HepG2 (cell line): ENCODE measurements around the gene ZKSCAN8. TPM values are rescaled to one million over a fixed set of nuclear protein-coding genes. Genes with fewer than 3 reads are reported as not detected.
A peak's percentile ranks its signal among the peaks of the same experiment; 100 is the strongest.

Source experiments
- DR1 ChIP-seq: sonication (generic); formaldehyde crosslinking; IDR thresholded peaks from 2 replicates; pipeline ENCODE4 v1.8.0; 2021; ENCODE audit warnings: mild to moderate bottlenecking, missing genetic modification reagents, inconsistent platforms
- IKZF5 ChIP-seq: IDR thresholded peaks from 2 replicates; pipeline ENCODE4 v1.6.1; 2018; ENCODE audit warnings: missing genetic modification reagents, mild to moderate bottlenecking, missing compliant biosample characterization
- LBX2 ChIP-seq: sonication (generic); formaldehyde crosslinking; IDR thresholded peaks from 2 replicates; pipeline ENCODE4 v1.5.0; 2020; ENCODE audit warnings: missing genetic modification reagents, mild to moderate bottlenecking, borderline replicate concordance
- MAF1 ChIP-seq: sonication (generic); formaldehyde crosslinking; IDR thresholded peaks from 2 replicates; pipeline ENCODE4 v1.5.0; 2020; ENCODE audit warnings: missing genetic modification reagents, borderline replicate concordance
- PRPF4 ChIP-seq: fragments of 200-400 bp; formaldehyde crosslinking; IDR thresholded peaks from 2 replicates; pipeline ENCODE4 v1.6.1; 2016; ENCODE audit warnings: low read length, low read depth; ENCODE audit not compliant: poor library complexity, severe bottlenecking
- ZBTB40 ChIP-seq, 2 experiments: fragments of 450-650 bp in 1 of 2; sonication (generic) in 1 of 2; formaldehyde crosslinking in 1 of 2; IDR thresholded peaks; 2 replicates each; pipeline versions ENCODE4 v1.6.1 to v1.8.0; 2016 to 2022; ENCODE audit warnings: antibody characterized with exemption in 1 of 2, mild to moderate bottlenecking in 1 of 2, missing genetic modification reagents in 1 of 2
- ZNF124 ChIP-seq: sonication (generic); formaldehyde crosslinking; IDR thresholded peaks from 2 replicates; pipeline ENCODE4 v1.4.0; 2020; ENCODE audit warnings: missing genetic modification reagents
- ZNF432 ChIP-seq: sonication (generic); formaldehyde crosslinking; IDR thresholded peaks from 2 replicates; pipeline ENCODE4 v1.5.0; 2020; ENCODE audit warnings: missing genetic modification reagents, mild to moderate bottlenecking, borderline replicate concordance
- ZNF775 ChIP-seq: sonication (generic); formaldehyde crosslinking; IDR thresholded peaks from 2 replicates; pipeline ENCODE4 v1.4.0; 2020; ENCODE audit warnings: missing genetic modification reagents, mild to moderate bottlenecking, moderate library complexity, borderline replicate concordance
- polyA plus RNA-seq, 8 experiments: library from polyadenylated mRNA; depleted of rRNA in 3 of 8; stranded (reverse) in 7 of 8; unstranded in 1 of 8; fragments of >200 nt; fragmentation: Illumina TruSeq in 4 of 8; extraction: Trizol in 4 of 8; gene quantifications; 2 replicates each; pipeline versions ENCODE4 v1.2.1 to v1.2.3, GENCODE V29; 2011 to 2016; ENCODE audit warnings: low read depth in 4 of 8, missing spikeins in 1 of 8, mixed read lengths in 1 of 8; ENCODE audit not compliant: insufficient read depth in 1 of 8
- total RNA-seq, 5 experiments: library from RNA; depleted of rRNA; stranded (reverse); fragments of >200 nt; fragmentation: Illumina TruSeq; extraction: Trizol; gene quantifications; 2 replicates each; pipeline ENCODE4 v1.2.3, GENCODE V29; 2016; ENCODE audit warnings: low read depth in 1 of 5
- TF ChIP-seq, protein P1 (sequence below): fragments of 450-650 bp; IDR thresholded peaks from 2 replicates; pipeline ENCODE4 v1.6.1; 2016

The ZKSCAN8 gene
- total and polyA plus RNA-seq, 2 of the 13 experiments (the other 11 are each of a cell fraction or from before 2014, with no cell fraction given), result 12.4 to 20.9 TPM

- TF ChIP-seq IKZF5 (CRISPR knock-in tag), result peak; percentile 43; the same call in 1 of the 2 replicates
- TF ChIP-seq MAF1 (CRISPR knock-in tag), result peak; percentile 95
- TF ChIP-seq, protein P1, sequence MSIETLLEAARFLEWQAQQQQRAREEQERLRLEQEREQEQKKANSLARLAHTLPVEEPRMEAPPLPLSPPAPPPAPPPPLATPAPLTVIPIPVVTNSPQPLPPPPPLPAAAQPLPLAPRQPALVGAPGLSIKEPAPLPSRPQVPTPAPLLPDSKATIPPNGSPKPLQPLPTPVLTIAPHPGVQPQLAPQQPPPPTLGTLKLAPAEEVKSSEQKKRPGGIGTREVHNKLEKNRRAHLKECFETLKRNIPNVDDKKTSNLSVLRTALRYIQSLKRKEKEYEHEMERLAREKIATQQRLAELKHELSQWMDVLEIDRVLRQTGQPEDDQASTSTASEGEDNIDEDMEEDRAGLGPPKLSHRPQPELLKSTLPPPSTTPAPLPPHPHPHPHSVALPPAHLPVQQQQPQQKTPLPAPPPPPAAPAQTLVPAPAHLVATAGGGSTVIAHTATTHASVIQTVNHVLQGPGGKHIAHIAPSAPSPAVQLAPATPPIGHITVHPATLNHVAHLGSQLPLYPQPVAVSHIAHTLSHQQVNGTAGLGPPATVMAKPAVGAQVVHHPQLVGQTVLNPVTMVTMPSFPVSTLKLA, result no peak
- TF ChIP-seq PRPF4, result no peak
- peak; percentile 60; the same call in 1 of the 2 replicates for TF ChIP-seq LBX2
- TF ChIP-seq ZNF124, result peak; percentile 79; the same call in 1 of the 2 replicates
- peak; percentile 38; the same call in 1 of the 2 replicates for TF ChIP-seq ZBTB40 (IDR thresholded peaks at IDR 0.05)
- peak; percentile 80 for TF ChIP-seq ZBTB40 (CRISPR knock-in tag; IDR thresholded peaks at IDR 0.05)
- 0 out of 2 replicates have a peak, but pooled peaks have one; percentile 21 for TF ChIP-seq ZNF775 (CRISPR knock-in tag)
- TF ChIP-seq DR1 (CRISPR knock-in tag), result peak; percentile 49; the same call in 1 of the 2 replicates
- no peak for TF ChIP-seq ZNF432 (CRISPR knock-in tag)
These were observed 37.1 kb upstream of the ZKSCAN8 start (continued) for GRCh38 chr6:28104392-28105244.
